Fibroblast of skin of left quadriceps (primary cell): ENCODE measurements around the gene KCNJ4.
"Not testable (repeated sequence)": the region's sequence is repeated elsewhere in the genome, so short reads cannot be mapped to it uniquely, and the experiment has no call there.

Experiments
- DNase-seq, 2 experiments: peaks; one replicate each; pipeline ENCODE4 v3.0.0-alpha.2; 2013; ENCODE audit warnings: low read depth in 2 of 2

KCNJ4 gene

DNA sequence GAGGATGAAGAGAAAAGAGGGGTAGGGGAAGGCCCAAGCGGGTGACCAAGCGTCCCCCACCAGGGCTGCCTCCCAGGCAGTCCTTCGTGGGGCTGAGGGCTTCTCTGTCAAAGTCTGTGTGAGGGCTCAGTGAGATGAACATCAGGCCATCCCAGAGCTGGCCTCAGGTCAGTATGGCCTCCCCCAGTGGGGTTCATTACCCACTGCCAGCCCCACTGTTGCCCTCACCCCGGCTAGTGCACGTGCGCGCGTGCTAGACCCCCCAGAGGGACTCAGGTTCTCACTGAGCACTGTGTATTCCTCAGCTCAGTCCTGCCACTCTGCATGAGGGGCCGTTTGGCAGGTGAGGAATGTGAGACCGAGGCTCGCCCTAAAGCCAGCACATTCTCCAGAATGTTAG lies 16.2 kb upstream of the KCNJ4 start:
- no peak for DNase-seq

DNA sequence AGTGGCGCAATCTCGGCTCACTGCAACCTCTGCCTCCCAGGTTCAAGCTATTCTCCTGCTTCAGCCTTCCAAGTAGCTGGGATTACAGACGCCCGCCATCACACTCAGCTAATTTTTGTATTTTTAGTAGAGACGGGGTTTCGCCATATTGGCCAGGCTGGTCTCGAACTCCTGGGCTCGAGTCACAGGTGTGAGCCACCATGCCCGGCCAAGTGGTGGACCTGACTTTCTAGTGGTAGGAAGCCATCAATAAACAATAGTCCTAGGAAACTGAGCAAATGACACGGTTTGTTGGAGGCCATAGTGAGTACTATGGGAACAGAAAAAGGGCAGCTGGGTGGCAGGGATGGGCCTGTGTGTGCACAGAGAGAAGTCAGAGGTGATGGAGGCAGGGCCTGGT lies 15.2 kb upstream of the KCNJ4 start:
- DNase-seq, result not testable (repeated sequence)

DNA sequence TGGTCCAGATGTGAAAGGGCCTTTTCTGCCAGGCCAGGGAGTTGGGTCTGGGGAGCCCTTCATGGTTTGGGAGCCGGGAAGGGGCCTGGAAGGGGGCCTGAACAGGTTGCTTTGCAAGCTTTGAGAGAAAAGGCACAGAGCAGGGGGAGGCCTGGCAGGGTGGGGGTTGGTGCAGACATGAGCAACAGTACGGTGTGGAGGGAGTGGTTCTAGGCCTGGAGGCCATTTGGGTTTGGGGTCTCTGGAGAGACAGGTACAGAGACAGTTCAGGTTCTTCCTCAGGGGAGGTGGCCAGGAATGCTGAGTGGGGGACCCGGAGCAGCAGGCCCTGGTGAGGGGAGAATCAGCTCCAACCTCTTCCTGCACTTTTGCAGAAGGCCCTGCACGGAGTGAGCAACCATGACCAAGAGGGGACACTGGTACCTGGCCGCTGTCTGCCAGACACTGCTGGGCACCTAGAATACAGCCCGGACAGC lies 14.3 kb upstream of the KCNJ4 start:
- no peak for DNase-seq

DNA sequence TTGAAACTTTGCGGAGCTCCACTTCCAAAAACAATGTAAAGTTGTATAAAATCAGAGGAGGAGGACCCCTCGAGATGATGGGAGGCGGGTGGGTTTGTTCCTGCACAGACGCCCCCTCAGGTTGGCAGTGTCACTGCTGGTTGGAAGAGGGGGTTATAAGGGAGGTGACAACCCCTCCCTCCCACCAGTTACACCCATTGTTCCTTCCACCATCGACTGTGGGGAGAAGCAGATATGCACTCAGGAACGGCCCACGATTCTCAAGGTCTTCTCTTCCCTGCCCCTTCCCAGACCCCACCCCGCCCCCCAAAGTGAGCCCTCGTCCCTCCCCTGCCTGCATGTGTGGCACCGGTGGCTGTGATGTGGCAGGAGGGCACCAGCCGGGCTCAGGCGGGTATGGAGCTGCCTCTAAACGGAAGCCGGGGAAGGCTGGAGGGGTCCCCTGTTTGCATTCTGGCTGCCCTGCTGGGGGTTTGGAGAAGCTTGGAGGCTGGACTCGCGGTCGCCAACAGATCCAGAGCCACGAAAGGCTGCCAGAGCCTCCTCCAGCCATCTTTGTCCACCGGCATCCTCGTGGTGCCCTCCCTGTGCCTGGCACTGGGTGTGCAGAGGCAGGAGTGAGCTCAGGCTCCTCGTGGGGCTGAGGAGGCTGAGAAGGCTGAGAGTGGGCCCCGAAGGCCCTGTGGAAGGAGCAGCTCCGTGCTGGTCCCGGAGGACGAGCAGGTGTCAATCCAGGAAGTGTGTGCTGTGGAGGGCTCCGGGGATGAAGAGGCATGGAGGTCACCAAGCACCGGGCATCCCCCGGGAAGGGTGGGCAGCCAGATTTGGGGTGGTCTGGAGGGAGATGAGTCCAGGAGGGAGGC lies 13.7 kb upstream of the KCNJ4 start:
- no peak for DNase-seq

DNA sequence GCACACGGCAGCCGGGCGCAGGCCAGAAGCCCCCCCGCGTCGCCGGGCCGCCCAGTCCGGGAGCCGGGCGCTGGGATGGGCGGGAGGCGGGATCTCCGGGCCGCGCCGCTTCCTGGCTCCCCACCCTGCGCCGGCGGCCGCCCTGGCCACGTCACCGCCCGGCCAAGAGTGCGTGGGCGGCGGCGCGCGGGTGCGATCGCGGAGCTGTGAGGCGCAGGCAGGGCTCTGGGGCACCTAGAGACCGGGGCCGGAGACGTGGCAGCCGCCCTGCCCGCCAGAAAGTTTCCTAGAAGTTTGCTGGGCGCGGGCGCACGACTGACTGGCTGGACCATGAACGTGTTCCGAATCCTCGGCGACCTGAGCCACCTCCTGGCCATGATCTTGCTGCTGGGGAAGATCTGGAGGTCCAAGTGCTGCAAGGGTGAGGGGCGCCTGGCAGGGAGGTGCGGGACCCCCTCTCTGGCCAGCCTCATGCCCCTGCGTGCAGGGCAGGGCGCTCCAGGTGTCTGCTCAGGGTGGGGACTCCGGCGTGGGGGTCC lies 13.0 kb upstream of the KCNJ4 start, which contains the start of gene KDELR3:
KDELR3 (plus strand) TSS at position 193 of the 539 bp plus-strand sequence; CDS start at position 331, 138 bp downstream.
- DNase-seq, result peak; percentile 36 to 38

DNA sequence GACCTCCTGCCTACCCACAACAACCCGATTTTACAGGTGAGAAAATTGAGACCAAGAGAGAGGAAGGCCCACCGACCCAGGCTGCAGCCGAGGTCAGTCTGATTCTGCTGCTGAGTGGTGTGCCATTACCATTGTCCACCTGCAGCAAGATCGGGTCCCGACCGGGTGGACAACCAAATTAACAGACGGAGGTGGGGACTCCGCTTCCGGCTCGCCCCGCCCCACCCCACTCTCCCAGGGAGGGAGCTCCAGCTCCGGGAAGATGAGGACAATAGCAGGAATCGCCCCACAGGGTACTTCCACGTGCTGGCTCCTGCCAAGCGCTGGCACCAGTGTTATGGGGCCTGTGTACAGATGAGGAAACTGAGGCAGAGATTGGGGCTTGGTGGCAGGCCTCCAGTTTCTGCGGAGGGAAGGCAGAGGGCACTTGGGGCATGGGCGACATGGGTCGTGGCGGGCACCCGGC lies 12.5 kb upstream of the KCNJ4 start:
- DNase-seq, result no peak

DNA sequence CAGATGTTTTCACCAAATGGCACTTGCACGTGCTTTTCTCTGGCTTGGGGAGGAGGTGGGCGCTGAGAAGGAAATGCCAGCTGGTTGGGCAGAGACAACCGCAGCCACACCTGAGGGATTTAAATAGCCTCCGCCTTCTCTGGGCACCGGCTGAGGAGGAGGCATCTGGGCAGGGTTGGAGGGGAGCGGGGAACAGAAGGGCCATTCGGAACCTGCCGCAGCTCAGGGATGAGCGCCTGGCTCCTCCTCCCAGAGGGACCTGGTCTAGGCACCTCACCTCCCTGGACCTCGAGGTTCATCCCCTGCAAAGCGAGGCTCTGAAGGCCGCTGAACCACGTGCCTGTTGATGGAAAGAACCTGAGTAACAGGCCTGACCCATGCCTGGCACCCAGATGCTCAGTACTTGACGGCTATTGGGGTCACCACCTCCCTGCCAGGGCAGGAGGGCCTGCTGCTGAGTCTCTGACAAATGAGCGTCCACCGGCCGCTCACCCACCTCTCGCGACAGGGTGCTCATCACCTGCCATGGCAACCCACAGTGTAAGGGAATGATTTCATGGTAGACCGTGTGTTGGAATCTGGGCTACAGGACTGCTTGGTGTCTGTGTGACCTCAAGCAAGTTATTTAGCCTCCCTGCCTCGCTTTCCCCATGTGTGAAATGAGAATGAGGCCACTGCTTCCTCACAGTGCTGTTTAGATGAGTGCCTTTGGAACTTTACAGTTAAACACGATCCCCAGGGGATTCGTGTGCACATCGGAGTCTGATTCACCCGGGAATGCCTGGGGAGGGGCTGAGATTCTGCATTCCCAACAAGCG lies 10.9 kb upstream of the KCNJ4 start:
- no peak for DNase-seq

DNA sequence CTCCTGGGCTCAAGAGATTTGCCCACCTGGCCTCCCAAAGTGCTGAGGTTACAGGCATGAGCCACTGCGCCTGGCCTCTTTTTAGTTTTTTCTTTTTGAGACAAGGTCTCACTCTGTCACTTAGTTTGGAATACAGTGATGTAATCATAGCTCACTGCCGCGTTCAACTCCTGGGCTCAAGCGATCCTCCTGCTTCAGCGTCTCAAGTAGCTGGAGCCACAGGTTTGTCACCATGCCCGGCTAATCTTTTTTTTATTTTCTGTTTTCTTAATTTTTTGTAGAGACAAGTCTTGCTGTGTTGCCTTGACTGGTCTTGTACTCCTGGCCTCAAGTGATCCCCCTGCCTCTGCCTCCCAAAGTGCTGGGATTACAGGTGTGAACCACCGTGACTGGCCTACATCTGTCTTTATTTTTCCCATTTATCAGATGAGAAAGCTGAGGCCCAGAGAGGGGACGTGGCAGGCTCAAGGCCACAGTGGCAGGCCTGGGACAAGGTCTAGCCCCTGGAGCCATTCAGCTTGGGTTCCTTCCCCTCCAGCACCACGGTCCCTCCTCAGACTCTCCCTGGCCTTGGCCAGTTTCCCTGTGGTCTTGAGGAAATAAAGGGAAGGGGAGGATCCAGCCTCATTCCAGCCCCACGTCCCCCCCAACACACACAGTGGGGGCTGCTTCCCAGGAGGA lies 10.1 kb upstream of the KCNJ4 start:
- DNase-seq, result no peak

DNA sequence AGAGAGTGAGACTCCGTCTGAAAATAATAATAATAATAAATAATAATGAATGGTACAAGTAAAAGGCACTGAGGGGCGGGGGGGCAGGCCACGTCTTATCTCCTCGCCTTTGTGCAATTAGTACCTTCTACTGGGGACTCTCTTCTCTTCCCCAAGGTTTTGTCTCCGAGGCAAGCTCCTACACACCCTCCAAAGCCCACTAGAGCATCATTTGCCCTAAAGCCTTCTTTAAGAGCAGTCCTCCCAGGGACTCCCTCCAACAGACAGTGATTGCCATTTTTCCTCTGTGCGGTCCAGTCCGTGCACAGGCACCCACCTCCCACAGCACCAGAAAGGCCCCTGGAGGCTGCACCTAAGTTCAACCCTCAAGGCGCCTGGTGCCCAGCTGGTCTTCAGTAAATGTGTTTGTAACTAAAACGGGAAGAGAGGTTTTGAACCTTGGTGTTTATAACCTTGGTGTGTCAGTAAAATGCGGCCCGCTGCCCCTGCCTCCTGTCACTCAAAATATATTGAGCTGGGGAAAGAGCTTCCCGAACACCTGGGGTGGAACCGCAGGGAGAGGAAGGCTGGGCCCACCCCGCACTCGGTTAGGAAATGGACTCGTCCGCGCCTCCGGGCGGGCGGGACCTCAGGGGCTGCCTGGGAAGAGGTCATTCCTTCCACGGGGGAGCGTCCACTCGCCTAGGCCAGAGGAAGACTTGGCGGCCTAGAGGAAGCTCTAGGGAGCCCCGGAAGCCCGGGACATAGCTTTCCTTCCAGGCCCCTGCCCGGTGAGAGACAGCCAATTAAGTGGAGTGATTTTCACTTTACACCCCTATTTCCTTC lies 8.2 kb upstream of the KCNJ4 start:
- no peak for DNase-seq

DNA sequence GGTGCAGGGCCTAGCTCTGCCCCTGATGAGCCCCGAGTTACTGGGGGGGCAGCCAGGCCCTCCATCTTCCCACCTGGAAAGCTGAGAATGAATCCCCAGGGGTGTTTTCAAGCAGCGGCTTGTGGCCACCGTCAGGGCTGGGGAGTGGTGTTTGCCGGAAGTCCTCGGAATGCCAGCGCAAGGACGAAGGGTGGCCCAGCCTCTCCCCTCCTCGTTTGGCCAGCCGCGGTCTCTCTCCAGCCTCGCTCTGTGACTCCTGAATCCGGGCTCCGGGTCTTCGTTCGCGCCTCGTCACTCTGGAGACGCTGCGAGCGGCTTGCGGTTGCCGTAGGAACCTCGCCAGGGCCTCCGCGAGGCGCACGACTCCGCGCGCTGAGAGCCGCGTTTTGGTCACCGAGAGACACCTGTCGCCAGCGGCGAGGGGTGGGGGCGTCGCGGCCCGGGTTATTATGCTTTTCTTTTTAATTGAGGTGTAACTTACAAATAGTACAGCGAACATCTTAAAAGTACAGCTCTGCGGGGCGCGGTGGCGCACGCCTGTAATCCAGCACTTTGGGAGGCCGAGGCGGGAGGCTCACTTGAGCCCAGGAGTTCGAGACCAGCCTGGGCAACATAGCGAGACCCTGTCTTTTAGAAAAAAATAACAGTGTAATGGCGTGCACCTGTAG lies 6.5 kb upstream of the KCNJ4 start:
- DNase-seq, result peak; percentile 52 to 56

DNA sequence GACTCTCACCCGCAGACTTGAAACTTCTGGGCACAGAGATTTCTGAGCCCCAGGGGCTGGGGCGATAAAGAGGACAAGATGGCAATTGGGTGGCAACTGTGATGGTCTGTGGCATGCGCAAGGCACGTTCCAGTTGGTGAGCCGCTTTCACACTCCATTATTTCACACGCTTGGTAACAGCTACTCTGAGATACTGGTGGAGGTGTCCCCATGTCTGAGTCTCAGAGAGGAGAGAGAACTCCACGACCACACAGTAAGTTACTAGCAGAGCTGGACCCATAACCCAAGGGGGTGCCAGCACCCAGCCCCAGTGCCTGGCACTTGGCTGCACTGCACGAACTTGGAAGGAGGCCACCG lies 6.0 kb upstream of the KCNJ4 start:
- DNase-seq, result no peak

DNA sequence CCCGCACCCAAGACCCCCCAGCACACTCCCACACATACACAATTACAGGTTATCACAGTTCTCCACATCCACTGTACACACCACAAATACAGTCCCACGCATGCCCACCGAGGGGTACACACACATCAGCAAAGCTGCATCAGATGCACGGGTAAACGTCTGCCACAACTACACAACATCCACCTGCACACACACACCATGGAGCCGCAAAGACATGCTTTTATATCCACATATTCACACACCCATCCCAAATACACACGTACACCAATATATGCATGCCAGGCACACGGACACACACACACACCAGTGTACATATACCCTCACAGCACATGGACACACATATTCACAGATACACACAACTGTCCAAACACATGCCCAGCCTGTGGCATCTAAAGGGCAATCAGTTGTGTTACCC lies 5.4 kb upstream of the KCNJ4 start:
- no peak for DNase-seq

DNA sequence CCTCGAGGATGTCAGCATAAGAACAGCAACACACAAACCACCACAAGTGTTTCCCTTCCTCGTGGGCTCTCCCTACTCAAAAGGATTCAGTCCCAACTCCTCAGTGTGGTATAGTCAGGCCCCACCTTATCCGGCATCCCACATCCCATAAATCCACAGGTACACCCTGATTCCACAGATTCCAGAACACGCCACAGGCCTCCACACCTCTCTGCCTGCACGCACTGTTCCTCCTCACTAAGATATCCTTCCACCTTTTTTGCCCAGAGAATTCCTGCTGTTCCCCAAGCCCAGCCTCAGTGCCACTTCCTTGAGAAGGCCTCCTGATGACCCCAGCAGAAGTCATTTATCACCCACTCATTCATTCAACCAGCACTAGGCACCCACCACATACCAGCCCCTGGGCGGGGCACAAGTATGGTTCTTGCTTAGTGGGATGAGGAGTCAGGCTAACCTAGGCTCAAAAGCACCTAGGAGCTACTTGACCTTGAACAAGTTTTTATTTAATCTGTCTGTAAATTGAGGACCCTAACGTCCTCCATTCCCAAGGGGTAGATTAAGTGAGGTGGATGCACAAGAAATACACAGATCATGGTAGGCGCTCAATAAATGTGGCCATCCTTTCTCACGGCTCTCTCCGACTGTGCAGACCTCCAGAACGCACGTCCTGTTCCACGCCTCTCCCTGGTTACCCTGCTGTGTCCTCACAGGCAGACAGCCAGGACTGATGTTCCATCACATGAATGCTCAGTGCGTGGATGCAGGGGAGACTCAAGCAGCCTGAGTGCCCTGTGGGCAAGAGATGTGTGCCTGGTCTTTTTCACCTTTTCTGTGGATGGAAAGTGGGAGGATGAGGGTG lies 2.1 kb upstream of the KCNJ4 start:
- DNase-seq, result no peak

DNA sequence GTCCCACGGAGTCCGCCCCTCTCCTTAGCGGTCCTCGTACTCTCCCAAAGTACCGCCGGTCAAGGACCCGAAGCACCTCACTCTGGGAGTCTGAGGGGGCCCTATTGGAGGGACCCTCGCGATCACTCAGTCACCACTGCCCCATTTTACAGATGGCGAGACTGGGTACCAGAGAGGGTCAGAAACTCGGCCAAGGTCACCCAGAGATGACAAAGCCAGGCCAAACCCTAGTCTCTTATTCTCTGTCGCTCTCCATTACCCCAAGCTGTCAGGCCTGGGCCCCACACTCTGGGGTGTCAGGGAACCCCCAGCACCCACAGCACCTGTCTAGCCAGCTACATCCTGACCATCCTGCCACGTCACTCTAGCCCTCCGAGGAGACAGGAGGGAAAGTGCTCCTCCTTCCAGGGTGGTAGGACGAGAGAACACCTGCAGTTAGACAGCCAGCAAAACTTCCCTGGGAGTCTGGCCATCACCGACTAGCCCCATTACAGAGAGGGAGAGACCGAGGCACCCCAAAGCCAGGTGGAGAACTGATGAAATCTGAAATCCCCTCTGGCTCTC lies 1.4 kb upstream of the KCNJ4 start:
- DNase-seq, result no peak

DNA sequence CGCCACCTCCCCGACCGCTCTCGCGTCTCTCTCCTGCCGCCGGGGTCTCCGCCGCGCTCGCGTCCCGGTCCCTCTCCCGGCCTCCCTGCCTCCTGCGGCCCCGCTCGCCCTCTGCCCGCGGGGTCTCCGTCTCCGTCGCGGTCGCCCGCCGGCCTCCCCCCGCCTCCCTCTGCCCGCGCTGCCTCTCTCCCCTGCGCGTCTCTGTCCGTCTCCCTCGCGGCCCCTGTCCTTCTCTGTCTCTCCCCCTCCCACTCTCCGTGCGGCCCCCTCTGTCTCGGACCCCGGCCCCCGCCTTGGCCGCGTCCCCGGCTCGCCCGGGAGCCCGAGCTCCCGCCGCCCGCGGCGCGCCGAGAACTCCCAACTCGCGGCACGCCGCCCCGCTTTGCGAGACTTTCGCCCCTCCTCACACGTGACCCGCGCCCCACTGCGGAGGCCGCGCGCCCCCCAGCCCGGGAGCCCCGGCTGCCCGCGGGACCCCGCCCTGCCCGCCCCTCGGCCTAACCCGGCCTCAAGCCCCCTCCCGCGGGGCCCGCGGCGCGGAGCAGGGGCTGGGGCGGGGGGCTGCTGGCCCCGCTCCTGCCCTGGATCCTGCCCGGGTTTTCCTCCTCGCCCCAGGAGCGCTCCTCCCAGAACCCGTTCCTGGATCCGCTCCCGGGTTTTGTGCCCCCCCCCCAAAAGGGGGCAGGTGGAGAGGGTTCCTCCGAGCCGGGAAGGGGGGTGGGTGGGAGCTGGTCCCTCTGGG lies 702 bp upstream of the KCNJ4 start:
- no peak for DNase-seq

DNA sequence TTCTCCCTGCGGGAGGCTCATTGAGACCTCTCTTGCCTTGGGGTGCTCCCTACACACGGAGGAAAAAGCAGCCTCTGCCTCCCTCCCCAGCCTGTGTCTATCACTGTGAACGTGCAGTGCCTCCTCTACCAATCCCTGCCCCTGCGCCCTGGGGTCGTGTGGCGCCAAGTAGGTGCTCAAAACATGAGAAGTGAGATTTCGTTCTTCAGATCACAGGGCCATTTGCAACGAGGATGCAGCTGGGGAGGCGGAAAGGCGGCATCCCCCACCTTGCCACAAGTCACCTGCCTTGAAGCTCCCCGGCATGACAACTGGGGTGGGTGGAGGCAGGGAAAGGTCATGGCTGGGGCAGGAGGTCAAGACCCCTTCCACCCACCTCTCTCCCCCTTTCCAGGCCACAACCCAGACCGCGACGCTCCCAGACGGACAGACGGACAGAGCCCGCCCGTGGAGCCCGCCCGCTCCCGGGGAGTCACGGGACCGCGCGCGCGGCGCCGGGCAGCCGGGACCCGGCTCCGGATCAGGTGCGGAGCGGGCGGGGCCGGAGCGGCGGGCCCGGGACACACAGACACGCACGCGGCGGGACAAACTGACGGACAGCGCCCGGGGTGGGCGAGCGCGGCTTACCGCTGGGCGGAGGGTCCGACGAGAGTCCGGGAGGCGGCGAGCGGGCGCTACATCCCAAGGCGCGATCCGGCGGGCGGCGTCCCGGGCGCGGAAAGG lies 485 bp downstream of the KCNJ4 start:
- no peak for DNase-seq

DNA sequence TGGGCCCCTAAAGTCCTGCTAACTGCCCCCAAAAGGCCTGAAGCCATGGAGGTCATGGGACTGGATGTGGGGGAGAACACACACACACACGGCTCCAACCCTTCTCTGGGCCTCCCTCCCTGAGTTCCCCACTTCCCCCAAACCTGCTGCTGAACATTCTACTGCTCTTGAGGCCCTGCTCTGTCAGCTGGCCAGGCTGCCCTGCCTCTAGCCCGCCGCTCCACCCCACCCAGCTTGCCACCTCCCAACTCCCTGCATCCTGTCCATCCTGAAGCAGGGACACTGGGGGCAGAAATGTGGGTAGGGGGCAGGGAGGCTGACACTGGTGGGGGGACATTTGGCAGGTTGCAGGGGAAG lies 1.0 kb downstream of the KCNJ4 start:
- DNase-seq, result no peak
